Esophagus squamous epithelium (tissue), 4 donors: ENCODE measurements around the gene ADAM33.

Source experiments
- CTCF ChIP-seq, 6 experiments: fragments of 450-650 bp in 4 of 6; fragments of 200-600 bp in 2 of 6; sonication (generic) in 2 of 6; IDR thresholded peaks; one replicate each; pipeline ENCODE4 v1.5.1; 2016 to 2019; ENCODE audit warnings: antibody characterized with exemption in 6 of 6, mild to moderate bottlenecking in 4 of 6, moderate library complexity in 4 of 6
- POLR2A ChIP-seq, 4 donors: fragments of 450-650 bp; IDR thresholded peaks; one replicate each; pipeline ENCODE4 v1.6.1; 2017; ENCODE audit warnings: antibody characterized with exemption in 4 of 4, mild to moderate bottlenecking in 4 of 4, moderate library complexity in 3 of 4

DNA sequence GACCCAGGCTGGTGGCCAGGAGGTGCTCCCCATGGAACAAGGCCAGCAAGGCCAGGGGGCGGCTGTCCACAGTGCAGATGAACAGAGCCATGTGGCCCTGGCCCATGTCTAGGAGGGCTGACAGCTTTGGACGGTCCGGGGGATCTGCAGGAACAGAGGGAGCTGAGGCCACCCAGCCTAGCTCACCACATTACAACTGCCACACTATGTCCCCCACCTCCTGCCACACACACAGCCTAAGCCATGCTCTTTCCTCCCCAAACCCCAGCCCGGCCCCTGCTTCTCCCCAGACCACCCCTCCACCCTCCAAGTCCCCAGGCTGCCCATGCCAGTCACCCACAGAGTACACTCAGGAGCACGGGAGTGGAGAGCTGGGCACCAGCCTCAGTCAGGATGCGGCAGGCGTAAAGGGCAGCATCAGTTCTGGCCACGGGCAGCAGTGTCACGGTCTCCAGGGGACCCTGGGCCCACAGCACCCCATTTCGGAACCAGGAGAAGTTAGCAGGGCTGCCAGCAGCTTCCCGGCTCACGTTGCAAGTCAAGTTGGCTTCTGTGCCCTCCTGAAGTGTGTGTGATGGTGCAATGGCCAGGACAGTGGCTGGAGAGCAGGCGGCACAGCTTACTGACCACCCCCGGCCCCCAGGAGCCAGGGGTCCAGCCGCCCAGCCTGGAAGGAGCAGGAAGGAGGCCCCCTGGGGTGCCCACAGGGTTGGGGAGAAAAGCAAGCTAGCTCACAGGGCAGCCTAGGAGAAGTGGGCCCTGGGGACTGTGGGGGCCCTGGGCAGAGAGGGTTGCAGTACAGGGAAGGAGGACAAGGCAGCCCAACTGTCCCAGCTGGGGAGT is 15.2 kb upstream of the ADAM33 start:
- TF ChIP-seq CTCF (IDR thresholded peaks at IDR 0.05) (no peak), POLR2A (IDR thresholded peaks at IDR 0.05) (no peak)
